Testis (tissue), 3 donors: ENCODE results near the gene ACTL9. TPM values are rescaled to one million over a fixed set of nuclear protein-coding genes. Genes with fewer than 3 reads are reported as not detected.

ENCODE experiments used
- DNase-seq: peaks from one replicate; pipeline ENCODE4 v3.0.0-alpha.2; 2019
- H3K27ac ChIP-seq, 2 donors: fragments of 200-600 bp; sonication (generic); one replicate each; pipeline ENCODE4 v1.5.1; 2019
- H3K27me3 ChIP-seq: fragments of 200-600 bp; sonication (generic); one replicate; pipeline ENCODE4 v1.5.1; 2019
- H3K36me3 ChIP-seq: fragments of 200-600 bp; sonication (generic); one replicate; pipeline ENCODE4 v1.5.1; 2017; ENCODE audit warnings: low read depth; ENCODE audit errors: missing control alignments
- H3K4me1 ChIP-seq: fragments of 200-600 bp; sonication (generic); one replicate; pipeline ENCODE4 v1.5.1; 2019
- H3K4me3 ChIP-seq, 2 donors: fragments of 200-600 bp; sonication (generic); one replicate each; pipeline ENCODE4 v1.5.1; 2017 to 2019
- H3K9me3 ChIP-seq: fragments of 200-600 bp; sonication (generic); one replicate; pipeline ENCODE4 v1.5.1; 2017
- CTCF ChIP-seq, 3 experiments: fragments of 450-650 bp in 2 of 3; fragments of 200-600 bp in 1 of 3; sonication (generic) in 1 of 3; IDR thresholded peaks; one replicate each; pipeline ENCODE4 v1.5.1; 2016 to 2019; ENCODE audit warnings: antibody characterized with exemption in 3 of 3, mild to moderate bottlenecking in 2 of 3, moderate library complexity in 1 of 3
- POLR2A ChIP-seq: fragments of 450-650 bp; IDR thresholded peaks from one replicate; pipeline ENCODE4 v1.6.1; 2017; ENCODE audit warnings: antibody characterized with exemption, mild to moderate bottlenecking, moderate library complexity
- WGBS, 2 donors: methylation state at CpG; one replicate each; pipeline ENCODE4 v1.1.5; 2018; 5-methylcytosine and 5-hydroxymethylcytosine counted together
- intact Hi-C: fragments of 100-400 bp; cut with DNase I; formaldehyde crosslinking; loops from one replicate; pipeline ENCODE4 v1.15.1; 2023; ENCODE audit warnings: low total_unique reads
- polyA plus RNA-seq: library from polyadenylated mRNA; stranded (reverse); fragments of 350-450 nt; fragmentation: Illumina TruSeq; extraction: RNeasy Lipid Tissue Mini Kit (QIAGEN cat#74804); gene quantifications from one replicate; pipeline ENCODE4 v1.2.3, GENCODE V29; 2014; ENCODE audit warnings: low read depth, low replicate concordance; ENCODE audit not compliant: insufficient read depth
- total RNA-seq, 2 donors: library from RNA; depleted of rRNA; stranded (reverse); fragments of >200 nt; gene quantifications; one replicate each; pipeline ENCODE4 v1.2.3, GENCODE V29; 2016

ACTL9 gene
- total and polyA plus RNA-seq, 3 donors from 2014 or later = 54.9 to 126 (median 122) TPM

- WGBS, 2 donors = 71 to 73% methylated on average over 6 of the region's 6 CpGs
- no peak for TF ChIP-seq CTCF (IDR thresholded peaks at IDR 0.05)
- intact Hi-C loops = no loop called here
- no peaks in the 10 kb centered on the region for H3K27me3 ChIP-seq
- H3K27ac ChIP-seq = no peak overlapping the region
- H3K36me3 ChIP-seq = no peaks in the 10 kb centered on the region
- no peaks in the 10 kb centered on the region for H3K9me3 ChIP-seq
- H3K4me1 ChIP-seq = no peaks in the 10 kb centered on the region
- no peak for DNase-seq
- no peak overlapping the region for H3K4me3 ChIP-seq
Observed at GRCh38 chr19:8695911-8696310, 2.7 kb downstream of the ACTL9 start.

- intact Hi-C loops = no loop called here
- DNase-seq = no peak
- Histone ChIP-seq H3K36me3 (no peaks in the 10 kb centered on the region), H3K9me3 (no peaks in the 10 kb centered on the region), H3K4me1 (no peaks in the 10 kb centered on the region), H3K27me3 (no peaks in the 10 kb centered on the region), H3K4me3 (no peak overlapping the region), H3K27ac (no peak overlapping the region)
- WGBS, 2 donors = 65 to 77% methylated on average over 4 to 6 of the region's 6 CpGs
- TF ChIP-seq POLR2A (no peak), CTCF (IDR thresholded peaks at IDR 0.05) (no peak)
Observed at GRCh38 chr19:8695501-8695900, 3.1 kb downstream of the ACTL9 start.

- no peaks in the 10 kb centered on the region for H3K4me1 ChIP-seq
- intact Hi-C loops = no loop called here
- no peaks in the 10 kb centered on the region for H3K9me3 ChIP-seq
- no peaks in the 10 kb centered on the region for H3K27me3 ChIP-seq
- no peaks in the 10 kb centered on the region for H3K36me3 ChIP-seq
- WGBS, 2 donors = 55 to 64% methylated on average over 5 of the region's 5 CpGs
- H3K4me3 ChIP-seq = no peak overlapping the region
- no peak for TF ChIP-seq CTCF (IDR thresholded peaks at IDR 0.05)
- no peak for TF ChIP-seq POLR2A
- no peak overlapping the region for H3K27ac ChIP-seq
- DNase-seq = no peak
Observed at GRCh38 chr19:8690753-8691539, 7.6 kb downstream of the ACTL9 start.

GRCh38 chr19:8688930-8689329 is 9.7 kb downstream of the ACTL9 start:
- DNase-seq = no peak
- Histone ChIP-seq H3K27me3 (no peaks in the 10 kb centered on the region), H3K4me3 (no peak overlapping the region), H3K36me3 (no peaks in the 10 kb centered on the region), H3K27ac (no peak overlapping the region), H3K4me1 (no peaks in the 10 kb centered on the region), H3K9me3 (no peaks in the 10 kb centered on the region)
- 63 to 73% methylated on average over 15 of the region's 15 CpGs for WGBS, 2 donors
- TF ChIP-seq CTCF (IDR thresholded peaks at IDR 0.05) (no peak), POLR2A (no peak)
- intact Hi-C loops = no loop called here

- H3K27me3 ChIP-seq = no peaks in the 10 kb centered on the region
- no peak overlapping the region for H3K4me3 ChIP-seq
- no peak for DNase-seq
- no peaks in the 10 kb centered on the region for H3K36me3 ChIP-seq
- WGBS, 2 donors = 57 to 67% methylated on average over 5 of the region's 5 CpGs
- intact Hi-C loops = no loop called here
- no peak overlapping the region for H3K27ac ChIP-seq
- no peaks in the 10 kb centered on the region for H3K9me3 ChIP-seq
- no peaks in the 10 kb centered on the region for H3K4me1 ChIP-seq
- TF ChIP-seq CTCF (IDR thresholded peaks at IDR 0.05) = no peak
- TF ChIP-seq POLR2A = no peak
Observed at GRCh38 chr19:8686549-8686948, 12.0 kb downstream of the ACTL9 start.
